Measurements from ENCODE around the gene TDP1. TPM values are rescaled to one million over a fixed set of nuclear protein-coding genes. Genes with fewer than 3 reads are reported as not detected.

Gene TDP1
- total and polyA plus RNA-seq, 4 donors = 3.3 to 10.6 (median 4.2) TPM

DNA sequence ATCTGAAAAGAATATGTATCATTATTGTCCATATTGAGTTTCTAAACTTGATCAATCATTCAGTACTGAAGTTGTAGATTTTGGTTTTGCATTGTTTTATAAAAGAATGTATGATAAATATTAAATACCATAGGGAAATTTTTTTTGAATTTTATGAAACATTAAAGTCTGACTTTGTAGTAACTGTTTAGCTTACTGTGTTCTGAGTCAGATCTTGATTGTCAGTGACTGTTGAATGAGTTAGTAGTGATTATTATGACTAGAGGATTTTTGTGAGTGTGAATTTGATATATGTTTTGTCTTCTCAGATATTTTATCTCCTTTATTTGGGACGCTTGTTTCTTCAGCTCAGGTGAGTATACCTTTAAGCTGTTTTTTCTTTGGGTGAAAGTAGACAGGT is 10.1 kb downstream of the TDP1 start:
- DNase-seq (ENCODE audit: low spot score) = no peak
- Histone ChIP-seq H3K27me3 (ENCODE audit: control insufficient read depth in 4 of 4, insufficient read depth in 4 of 4, low read length in 3 of 4) (no peaks in the 10 kb centered on the region), H3K27ac (ENCODE audit: low read depth in 1 of 2, low read length in 2 of 2) (no peak overlapping the region), H3K9ac (ENCODE audit: low read depth in 1 of 2, low read length in 2 of 2) (no peak overlapping the region), H3K36me3 (ENCODE audit: control insufficient read depth in 4 of 4, insufficient read depth in 3 of 4, low read depth in 1 of 4, low read length in 3 of 4) (peaks cover 0 to 19% (median 10%) of the 10 kb centered on the region in 4 donors), H3K9me3 (ENCODE audit: control insufficient read depth in 4 of 4, low read length in 3 of 4) (no peaks in the 10 kb centered on the region), H3K4me3 (ENCODE audit: low read depth in 1 of 3, low read length in 3 of 3) (no peak overlapping the region), H3K4me1 (ENCODE audit: control insufficient read depth in 4 of 4, insufficient read depth in 4 of 4, low read length in 3 of 4) (no peaks in the 10 kb centered on the region)
- TF ChIP-seq, protein P1, sequence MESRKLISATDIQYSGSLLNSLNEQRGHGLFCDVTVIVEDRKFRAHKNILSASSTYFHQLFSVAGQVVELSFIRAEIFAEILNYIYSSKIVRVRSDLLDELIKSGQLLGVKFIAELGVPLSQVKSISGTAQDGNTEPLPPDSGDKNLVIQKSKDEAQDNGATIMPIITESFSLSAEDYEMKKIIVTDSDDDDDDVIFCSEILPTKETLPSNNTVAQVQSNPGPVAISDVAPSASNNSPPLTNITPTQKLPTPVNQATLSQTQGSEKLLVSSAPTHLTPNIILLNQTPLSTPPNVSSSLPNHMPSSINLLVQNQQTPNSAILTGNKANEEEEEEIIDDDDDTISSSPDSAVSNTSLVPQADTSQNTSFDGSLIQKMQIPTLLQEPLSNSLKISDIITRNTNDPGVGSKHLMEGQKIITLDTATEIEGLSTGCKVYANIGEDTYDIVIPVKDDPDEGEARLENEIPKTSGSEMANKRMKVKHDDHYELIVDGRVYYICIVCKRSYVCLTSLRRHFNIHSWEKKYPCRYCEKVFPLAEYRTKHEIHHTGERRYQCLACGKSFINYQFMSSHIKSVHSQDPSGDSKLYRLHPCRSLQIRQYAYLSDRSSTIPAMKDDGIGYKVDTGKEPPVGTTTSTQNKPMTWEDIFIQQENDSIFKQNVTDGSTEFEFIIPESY (IDR thresholded peaks at IDR 0.05) = no peak
- TF ChIP-seq FOXA2 (IDR thresholded peaks at IDR 0.05) = no peak
- 100% methylated on average over 1 of the region's 1 CpG for WGBS

DNA sequence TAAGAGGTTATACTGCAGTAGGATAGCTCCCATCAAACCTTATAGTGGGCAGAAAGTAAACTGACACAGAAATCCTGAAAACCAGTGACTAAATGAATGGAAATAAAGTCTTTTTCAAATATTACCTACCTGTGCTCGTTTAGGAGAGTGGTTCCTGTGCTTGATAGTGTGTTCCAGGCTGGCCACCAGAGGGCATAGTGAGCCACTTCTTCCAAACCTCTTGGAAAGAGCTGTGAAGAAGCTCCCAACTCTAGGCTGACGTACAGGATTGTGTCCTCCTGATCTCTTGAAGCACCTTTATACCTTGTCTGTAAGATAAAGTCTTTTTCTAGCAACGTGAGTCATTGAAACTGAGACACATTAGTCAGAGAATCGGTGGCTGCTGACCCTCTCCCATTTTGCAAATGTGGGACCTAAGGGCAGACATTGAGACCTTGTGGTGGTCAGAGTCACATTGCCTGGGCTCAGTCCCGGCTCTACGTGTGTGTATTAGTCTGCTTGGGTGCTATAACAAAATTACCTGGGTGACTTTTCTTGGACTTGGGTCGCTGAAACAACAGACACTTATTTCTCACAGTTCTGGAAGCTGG is 17.6 kb downstream of the TDP1 start:
- H3K36me3 ChIP-seq (ENCODE audit: control insufficient read depth in 4 of 4, insufficient read depth in 3 of 4, low read depth in 1 of 4, low read length in 3 of 4) = peaks cover under 1 to 23% (median 10%) of the 10 kb centered on the region in 4 donors
- WGBS = 53% methylated on average over 7 of the region's 7 CpGs
- no peaks in the 10 kb centered on the region for H3K27me3 ChIP-seq (ENCODE audit: control insufficient read depth in 4 of 4, insufficient read depth in 4 of 4, low read length in 3 of 4)
- no peak overlapping the region for H3K27ac ChIP-seq (ENCODE audit: low read depth in 1 of 2, low read length in 2 of 2)
- TF ChIP-seq, protein P2, sequence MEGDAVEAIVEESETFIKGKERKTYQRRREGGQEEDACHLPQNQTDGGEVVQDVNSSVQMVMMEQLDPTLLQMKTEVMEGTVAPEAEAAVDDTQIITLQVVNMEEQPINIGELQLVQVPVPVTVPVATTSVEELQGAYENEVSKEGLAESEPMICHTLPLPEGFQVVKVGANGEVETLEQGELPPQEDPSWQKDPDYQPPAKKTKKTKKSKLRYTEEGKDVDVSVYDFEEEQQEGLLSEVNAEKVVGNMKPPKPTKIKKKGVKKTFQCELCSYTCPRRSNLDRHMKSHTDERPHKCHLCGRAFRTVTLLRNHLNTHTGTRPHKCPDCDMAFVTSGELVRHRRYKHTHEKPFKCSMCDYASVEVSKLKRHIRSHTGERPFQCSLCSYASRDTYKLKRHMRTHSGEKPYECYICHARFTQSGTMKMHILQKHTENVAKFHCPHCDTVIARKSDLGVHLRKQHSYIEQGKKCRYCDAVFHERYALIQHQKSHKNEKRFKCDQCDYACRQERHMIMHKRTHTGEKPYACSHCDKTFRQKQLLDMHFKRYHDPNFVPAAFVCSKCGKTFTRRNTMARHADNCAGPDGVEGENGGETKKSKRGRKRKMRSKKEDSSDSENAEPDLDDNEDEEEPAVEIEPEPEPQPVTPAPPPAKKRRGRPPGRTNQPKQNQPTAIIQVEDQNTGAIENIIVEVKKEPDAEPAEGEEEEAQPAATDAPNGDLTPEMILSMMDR (IDR thresholded peaks at IDR 0.05; ENCODE audit: low read depth, low read length, missing input control) = peak; percentile 84
- TF ChIP-seq, protein P1 (IDR thresholded peaks at IDR 0.05) = no peak
- TF ChIP-seq RAD21 (IDR thresholded peaks at IDR 0.05) = peak; percentile 90 to 92
- no peak for TF ChIP-seq HNF4G (IDR thresholded peaks at IDR 0.05)
- no peak for TF ChIP-seq SP1 (IDR thresholded peaks at IDR 0.05)
- TF ChIP-seq FOXA2 (IDR thresholded peaks at IDR 0.05) = no peak
- peaks cover 0 to 4% (median 0%) of the 10 kb centered on the region in 4 donors for H3K4me1 ChIP-seq (ENCODE audit: control insufficient read depth in 4 of 4, insufficient read depth in 4 of 4, low read length in 3 of 4)
- H3K4me3 ChIP-seq (ENCODE audit: low read depth in 1 of 3, low read length in 3 of 3) = no peak overlapping the region
- H3K9me3 ChIP-seq (ENCODE audit: control insufficient read depth in 4 of 4, low read length in 3 of 4) = no peaks in the 10 kb centered on the region
- DNase-seq (ENCODE audit: low spot score) = peak; percentile 65
- H3K9ac ChIP-seq (ENCODE audit: low read depth in 1 of 2, low read length in 2 of 2) = no peak overlapping the region

DNA sequence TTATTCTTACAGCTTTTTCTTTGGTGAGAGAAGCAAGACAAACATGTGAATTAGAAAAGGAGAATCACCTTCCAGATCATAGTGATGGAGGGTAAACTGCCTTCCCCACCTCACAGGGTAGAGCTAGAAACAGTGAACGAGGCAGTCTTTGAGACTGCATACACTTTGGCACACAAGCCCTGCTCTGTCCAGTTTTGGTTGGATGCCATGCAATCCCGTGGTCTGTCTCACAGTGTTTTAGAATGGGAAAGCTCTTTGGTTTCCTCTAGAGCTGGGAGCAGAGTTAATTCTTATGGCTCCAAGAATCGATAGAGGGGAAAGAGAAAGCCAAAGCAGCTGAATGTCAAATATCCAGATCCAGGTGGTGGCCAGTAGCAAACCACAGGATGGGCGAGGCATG is 21.9 kb downstream of the TDP1 start:
- 95% methylated on average over 4 of the region's 4 CpGs for WGBS
- no peak for TF ChIP-seq SP1 (IDR thresholded peaks at IDR 0.05)
- TF ChIP-seq, protein P3, sequence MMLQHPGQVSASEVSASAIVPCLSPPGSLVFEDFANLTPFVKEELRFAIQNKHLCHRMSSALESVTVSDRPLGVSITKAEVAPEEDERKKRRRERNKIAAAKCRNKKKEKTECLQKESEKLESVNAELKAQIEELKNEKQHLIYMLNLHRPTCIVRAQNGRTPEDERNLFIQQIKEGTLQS (IDR thresholded peaks at IDR 0.05) = no peak
- TF ChIP-seq RAD21 (IDR thresholded peaks at IDR 0.05) = no peak
- TF ChIP-seq, protein P4, sequence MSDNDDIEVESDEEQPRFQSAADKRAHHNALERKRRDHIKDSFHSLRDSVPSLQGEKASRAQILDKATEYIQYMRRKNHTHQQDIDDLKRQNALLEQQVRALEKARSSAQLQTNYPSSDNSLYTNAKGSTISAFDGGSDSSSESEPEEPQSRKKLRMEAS (IDR thresholded peaks at IDR 0.05) = no peak
- no peak for TF ChIP-seq NR2F2 (IDR thresholded peaks at IDR 0.05)
- TF ChIP-seq, protein P2 (IDR thresholded peaks at IDR 0.05; ENCODE audit: low read depth, low read length, missing input control) = no peak
- TF ChIP-seq FOXA1 (IDR thresholded peaks at IDR 0.05) = no peak
- TF ChIP-seq EGR1 (IDR thresholded peaks at IDR 0.05; ENCODE audit: low read depth in 2 of 2) = no peak
- TF ChIP-seq FOXA2 (IDR thresholded peaks at IDR 0.05) = no peak
- TF ChIP-seq HNF4G (IDR thresholded peaks at IDR 0.05) = no peak
- no peak for TF ChIP-seq TAF1 (conservative IDR thresholded peaks at IDR 0.05)
- TF ChIP-seq GABPA (IDR thresholded peaks at IDR 0.05 in 1 of 2, conservative IDR thresholded peaks at IDR 0.05 in 1 of 2) = no peak
- TF ChIP-seq, protein P1 (IDR thresholded peaks at IDR 0.05) = no peak
- no peak overlapping the region for H3K4me3 ChIP-seq (ENCODE audit: low read depth in 1 of 3, low read length in 3 of 3)
- H3K27ac ChIP-seq (ENCODE audit: low read depth in 1 of 2, low read length in 2 of 2) = no peak overlapping the region
- H3K9me3 ChIP-seq (ENCODE audit: control insufficient read depth in 4 of 4, low read length in 3 of 4) = no peaks in the 10 kb centered on the region
- peaks cover 0 to 12% (median 4%) of the 10 kb centered on the region in 4 donors for H3K36me3 ChIP-seq (ENCODE audit: control insufficient read depth in 4 of 4, insufficient read depth in 3 of 4, low read depth in 1 of 4, low read length in 3 of 4)
- no peak for DNase-seq (ENCODE audit: low spot score)
- H3K27me3 ChIP-seq (ENCODE audit: control insufficient read depth in 4 of 4, insufficient read depth in 4 of 4, low read length in 3 of 4) = no peaks in the 10 kb centered on the region
- peaks cover 0 to 4% (median 0%) of the 10 kb centered on the region in 4 donors for H3K4me1 ChIP-seq (ENCODE audit: control insufficient read depth in 4 of 4, insufficient read depth in 4 of 4, low read length in 3 of 4)
- no peak overlapping the region for H3K9ac ChIP-seq (ENCODE audit: low read depth in 1 of 2, low read length in 2 of 2)
